HepG2 (cell line): ENCODE data around the gene MPP3. TPM values are rescaled to one million over a fixed set of nuclear protein-coding genes. Genes with fewer than 3 reads are reported as not detected.

Experiments used
- CCAR2 ChIP-seq: fragments of 200-400 bp; formaldehyde crosslinking; optimal IDR thresholded peaks from 2 replicates; pipeline ENCODE3; 2018; ENCODE audit warnings: low read depth, mild to moderate bottlenecking, low read length, moderate library complexity
- CEBPG ChIP-seq: IDR thresholded peaks from 2 replicates; pipeline ENCODE4 v1.6.1; 2016
- GPN1 ChIP-seq: sonication (generic); formaldehyde crosslinking; IDR thresholded peaks from 2 replicates; pipeline ENCODE4 v1.5.1; 2020; ENCODE audit warnings: missing genetic modification reagents, borderline replicate concordance
- GZF1 ChIP-seq: sonication (generic); formaldehyde crosslinking; IDR thresholded peaks from 2 replicates; pipeline ENCODE4 v1.5.1; 2020; ENCODE audit warnings: mild to moderate bottlenecking, missing genetic modification reagents
- KMT2A ChIP-seq: sonication (generic); formaldehyde crosslinking; IDR thresholded peaks from 2 replicates; pipeline ENCODE4 v1.4.0; 2020; ENCODE audit warnings: missing genetic modification reagents
- MLLT10 ChIP-seq: sonication (generic); formaldehyde crosslinking; IDR thresholded peaks from 2 replicates; pipeline ENCODE4 v1.4.0; 2020; ENCODE audit warnings: missing genetic modification reagents
- PRMT3 ChIP-seq: sonication (generic); formaldehyde crosslinking; IDR thresholded peaks from 2 replicates; pipeline ENCODE4 v1.8.1; 2022; ENCODE audit warnings: low read depth, mild to moderate bottlenecking, moderate library complexity, missing genetic modification reagents, borderline replicate concordance
- SIN3B ChIP-seq: fragments of 150-350 bp; IDR thresholded peaks from 2 replicates; pipeline ENCODE4 v1.6.1; 2014; ENCODE audit warnings: low read length
- SMYD3 ChIP-seq: sonication (generic); formaldehyde crosslinking; IDR thresholded peaks from 2 replicates; pipeline ENCODE4 v1.8.1; 2023; ENCODE audit warnings: mild to moderate bottlenecking, missing genetic modification reagents
- YEATS4 ChIP-seq: sonication (generic); formaldehyde crosslinking; IDR thresholded peaks from 2 replicates; pipeline ENCODE4 v1.4.0; 2020; ENCODE audit warnings: missing genetic modification reagents, borderline replicate concordance
- ZNF20 ChIP-seq: sonication (generic); formaldehyde crosslinking; IDR thresholded peaks from 2 replicates; pipeline ENCODE4 v1.4.0; 2020; ENCODE audit warnings: mild to moderate bottlenecking, moderate library complexity, missing genetic modification reagents
- ZNF296 ChIP-seq: sonication (generic); formaldehyde crosslinking; conservative IDR thresholded peaks from 2 replicates; pipeline ENCODE4 v1.5.0; 2020; ENCODE audit warnings: mild to moderate bottlenecking, missing genetic modification reagents
- ZNF350 ChIP-seq: sonication (generic); formaldehyde crosslinking; IDR thresholded peaks from 2 replicates; pipeline ENCODE4 v1.4.0; 2020; ENCODE audit warnings: mild to moderate bottlenecking, low read depth, missing genetic modification reagents, borderline replicate concordance
- ZNF549 ChIP-seq: sonication (generic); formaldehyde crosslinking; IDR thresholded peaks from 2 replicates; pipeline ENCODE4 v1.5.0; 2020; ENCODE audit warnings: missing genetic modification reagents
- ZNF605 ChIP-seq: sonication (generic); formaldehyde crosslinking; IDR thresholded peaks from 2 replicates; pipeline ENCODE4 v1.8.0; 2022; ENCODE audit warnings: mild to moderate bottlenecking, missing genetic modification reagents
- polyA plus RNA-seq, 8 experiments: library from polyadenylated mRNA; depleted of rRNA in 3 of 8; stranded (reverse) in 7 of 8; unstranded in 1 of 8; fragments of >200 nt; fragmentation: Illumina TruSeq in 4 of 8; extraction: Trizol in 4 of 8; gene quantifications; 2 replicates each; pipeline versions ENCODE4 v1.2.1 to v1.2.3, GENCODE V29; 2011 to 2016; ENCODE audit warnings: low read depth in 4 of 8, missing spikeins in 1 of 8, mixed read lengths in 1 of 8; ENCODE audit not compliant: insufficient read depth in 1 of 8
- total RNA-seq, 5 experiments: library from RNA; depleted of rRNA; stranded (reverse); fragments of >200 nt; fragmentation: Illumina TruSeq; extraction: Trizol; gene quantifications; 2 replicates each; pipeline ENCODE4 v1.2.3, GENCODE V29; 2016; ENCODE audit warnings: low read depth in 1 of 5
- TF ChIP-seq, protein P1 (sequence below): IDR thresholded peaks from 2 replicates; pipeline ENCODE4 v1.6.1; 2016; ENCODE audit warnings: low read depth, control low read depth
- TF ChIP-seq, protein P2 (sequence below): sonication (generic); formaldehyde crosslinking; IDR thresholded peaks from 2 replicates; pipeline ENCODE4 v1.4.0; 2020; ENCODE audit warnings: mild to moderate bottlenecking, missing genetic modification reagents
- TF ChIP-seq, protein P3 (sequence below), 2 experiments: fragments of 450-650 bp in 1 of 2; sonication (generic) in 1 of 2; formaldehyde crosslinking in 1 of 2; IDR thresholded peaks; 2 replicates each; pipeline versions ENCODE4 v1.6.1 to v1.8.0; 2016 to 2022; ENCODE audit warnings: antibody characterized with exemption in 1 of 2, mild to moderate bottlenecking in 1 of 2, missing genetic modification reagents in 1 of 2

The MPP3 gene
- total and polyA plus RNA-seq, 2 of the 13 experiments (the other 11 are each of a cell fraction or from before 2014, with no cell fraction given): 0.91 to 1.8 TPM

DNA sequence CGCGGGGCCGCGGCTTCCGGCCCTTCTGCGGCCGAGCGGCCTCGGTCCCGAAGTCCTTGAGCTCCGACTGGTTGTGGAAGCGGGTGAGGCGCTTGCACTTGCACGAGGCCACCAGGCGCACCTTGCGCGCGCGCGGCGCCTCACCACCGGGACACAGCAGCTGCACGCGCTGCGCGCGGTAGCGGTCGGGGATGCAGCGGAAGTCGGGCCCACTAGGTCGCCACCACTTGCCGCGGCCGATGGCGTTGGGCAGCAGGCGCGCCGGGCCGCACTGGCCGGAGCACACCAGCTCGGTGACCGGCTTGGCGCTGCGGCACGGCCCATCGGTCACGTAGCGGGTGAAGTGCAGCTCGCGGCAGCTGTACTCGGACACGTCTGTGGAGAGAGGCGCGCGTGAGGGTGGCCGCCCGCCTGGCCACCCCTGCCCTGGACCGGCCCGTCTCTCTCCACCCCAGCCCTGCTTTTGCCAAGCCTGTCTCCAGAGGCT is 77.5 kb downstream of the MPP3 start (continued):
- TF ChIP-seq CCAR2: no peak
- TF ChIP-seq CEBPG (CRISPR knock-in tag): no peak
- TF ChIP-seq, protein P1, sequence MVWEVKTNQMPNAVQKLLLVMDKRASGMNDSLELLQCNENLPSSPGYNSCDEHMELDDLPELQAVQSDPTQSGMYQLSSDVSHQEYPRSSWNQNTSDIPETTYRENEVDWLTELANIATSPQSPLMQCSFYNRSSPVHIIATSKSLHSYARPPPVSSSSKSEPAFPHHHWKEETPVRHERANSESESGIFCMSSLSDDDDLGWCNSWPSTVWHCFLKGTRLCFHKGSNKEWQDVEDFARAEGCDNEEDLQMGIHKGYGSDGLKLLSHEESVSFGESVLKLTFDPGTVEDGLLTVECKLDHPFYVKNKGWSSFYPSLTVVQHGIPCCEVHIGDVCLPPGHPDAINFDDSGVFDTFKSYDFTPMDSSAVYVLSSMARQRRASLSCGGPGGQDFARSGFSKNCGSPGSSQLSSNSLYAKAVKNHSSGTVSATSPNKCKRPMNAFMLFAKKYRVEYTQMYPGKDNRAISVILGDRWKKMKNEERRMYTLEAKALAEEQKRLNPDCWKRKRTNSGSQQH (CRISPR knock-in tag): no peak
- TF ChIP-seq, protein P2, sequence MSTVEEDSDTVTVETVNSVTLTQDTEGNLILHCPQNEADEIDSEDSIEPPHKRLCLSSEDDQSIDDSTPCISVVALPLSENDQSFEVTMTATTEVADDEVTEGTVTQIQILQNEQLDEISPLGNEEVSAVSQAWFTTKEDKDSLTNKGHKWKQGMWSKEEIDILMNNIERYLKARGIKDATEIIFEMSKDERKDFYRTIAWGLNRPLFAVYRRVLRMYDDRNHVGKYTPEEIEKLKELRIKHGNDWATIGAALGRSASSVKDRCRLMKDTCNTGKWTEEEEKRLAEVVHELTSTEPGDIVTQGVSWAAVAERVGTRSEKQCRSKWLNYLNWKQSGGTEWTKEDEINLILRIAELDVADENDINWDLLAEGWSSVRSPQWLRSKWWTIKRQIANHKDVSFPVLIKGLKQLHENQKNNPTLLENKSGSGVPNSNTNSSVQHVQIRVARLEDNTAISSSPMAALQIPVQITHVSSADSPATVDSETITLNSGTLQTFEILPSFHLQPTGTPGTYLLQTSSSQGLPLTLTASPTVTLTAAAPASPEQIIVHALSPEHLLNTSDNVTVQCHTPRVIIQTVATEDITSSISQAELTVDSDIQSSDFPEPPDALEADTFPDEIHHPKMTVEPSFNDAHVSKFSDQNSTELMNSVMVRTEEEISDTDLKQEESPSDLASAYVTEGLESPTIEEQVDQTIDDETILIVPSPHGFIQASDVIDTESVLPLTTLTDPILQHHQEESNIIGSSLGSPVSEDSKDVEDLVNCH (CRISPR knock-in tag): no peak
- TF ChIP-seq ZNF296 (CRISPR knock-in tag): no peak
- no peak for TF ChIP-seq ZNF20 (CRISPR knock-in tag)
- no peak for TF ChIP-seq KMT2A (CRISPR knock-in tag)
- no peak for TF ChIP-seq ZNF605
- TF ChIP-seq YEATS4 (CRISPR knock-in tag): no peak
- TF ChIP-seq SIN3B: no peak
- TF ChIP-seq ZNF549 (CRISPR knock-in tag): no peak
- no peak for TF ChIP-seq SMYD3 (CRISPR knock-in tag)
- no peak for TF ChIP-seq PRMT3 (CRISPR knock-in tag)
- TF ChIP-seq MLLT10 (CRISPR knock-in tag): no peak
- TF ChIP-seq, protein P3, sequence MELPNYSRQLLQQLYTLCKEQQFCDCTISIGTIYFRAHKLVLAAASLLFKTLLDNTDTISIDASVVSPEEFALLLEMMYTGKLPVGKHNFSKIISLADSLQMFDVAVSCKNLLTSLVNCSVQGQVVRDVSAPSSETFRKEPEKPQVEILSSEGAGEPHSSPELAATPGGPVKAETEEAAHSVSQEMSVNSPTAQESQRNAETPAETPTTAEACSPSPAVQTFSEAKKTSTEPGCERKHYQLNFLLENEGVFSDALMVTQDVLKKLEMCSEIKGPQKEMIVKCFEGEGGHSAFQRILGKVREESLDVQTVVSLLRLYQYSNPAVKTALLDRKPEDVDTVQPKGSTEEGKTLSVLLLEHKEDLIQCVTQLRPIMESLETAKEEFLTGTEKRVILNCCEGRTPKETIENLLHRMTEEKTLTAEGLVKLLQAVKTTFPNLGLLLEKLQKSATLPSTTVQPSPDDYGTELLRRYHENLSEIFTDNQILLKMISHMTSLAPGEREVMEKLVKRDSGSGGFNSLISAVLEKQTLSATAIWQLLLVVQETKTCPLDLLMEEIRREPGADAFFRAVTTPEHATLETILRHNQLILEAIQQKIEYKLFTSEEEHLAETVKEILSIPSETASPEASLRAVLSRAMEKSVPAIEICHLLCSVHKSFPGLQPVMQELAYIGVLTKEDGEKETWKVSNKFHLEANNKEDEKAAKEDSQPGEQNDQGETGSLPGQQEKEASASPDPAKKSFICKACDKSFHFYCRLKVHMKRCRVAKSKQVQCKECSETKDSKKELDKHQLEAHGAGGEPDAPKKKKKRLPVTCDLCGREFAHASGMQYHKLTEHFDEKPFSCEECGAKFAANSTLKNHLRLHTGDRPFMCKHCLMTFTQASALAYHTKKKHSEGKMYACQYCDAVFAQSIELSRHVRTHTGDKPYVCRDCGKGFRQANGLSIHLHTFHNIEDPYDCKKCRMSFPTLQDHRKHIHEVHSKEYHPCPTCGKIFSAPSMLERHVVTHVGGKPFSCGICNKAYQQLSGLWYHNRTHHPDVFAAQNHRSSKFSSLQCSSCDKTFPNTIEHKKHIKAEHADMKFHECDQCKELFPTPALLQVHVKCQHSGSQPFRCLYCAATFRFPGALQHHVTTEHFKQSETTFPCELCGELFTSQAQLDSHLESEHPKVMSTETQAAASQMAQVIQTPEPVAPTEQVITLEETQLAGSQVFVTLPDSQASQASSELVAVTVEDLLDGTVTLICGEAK (IDR thresholded peaks at IDR 0.05): no peak
- TF ChIP-seq, protein P3 (CRISPR knock-in tag; IDR thresholded peaks at IDR 0.05): peak; percentile 57; the same call in 1 of the 2 replicates
- TF ChIP-seq ZNF350 (CRISPR knock-in tag): no peak
- no peak for TF ChIP-seq GPN1 (CRISPR knock-in tag)
- no peak for TF ChIP-seq GZF1
